H9 (cell line): Measurements from ENCODE around the gene ARID4A. TPM values are rescaled to one million over a fixed set of nuclear protein-coding genes. Genes with fewer than 3 reads are reported as not detected.

Source experiments
- DNase-seq: peaks from one replicate; pipeline ENCODE4 v3.0.0-alpha.2; 2017
- H2AFZ ChIP-seq: one replicate; pipeline ENCODE4 v1.6.1; 2013; ENCODE audit warnings: mild to moderate bottlenecking, low read length, control low read depth, moderate library complexity
- H2AK5ac ChIP-seq: 2 replicates; pipeline ENCODE4 v1.6.1; 2013; ENCODE audit warnings: low read length, control low read depth, mixed read lengths; ENCODE audit not compliant: insufficient read length
- H2BK120ac ChIP-seq: one replicate; pipeline ENCODE4 v1.6.1; 2013; ENCODE audit warnings: low read depth, mild to moderate bottlenecking, low read length, control low read depth, inconsistent platforms; ENCODE audit not compliant: poor library complexity, severe bottlenecking
- H2BK12ac ChIP-seq: 2 replicates; pipeline ENCODE4 v1.6.1; 2013; ENCODE audit warnings: low read length, control low read depth, mixed read lengths, low read depth; ENCODE audit not compliant: insufficient read length
- H2BK15ac ChIP-seq: 2 replicates; pipeline ENCODE4 v1.6.1; 2013; ENCODE audit warnings: low read depth, low read length, control low read depth
- H2BK20ac ChIP-seq: one replicate; pipeline ENCODE4 v1.6.1; 2013; ENCODE audit warnings: low read depth, mild to moderate bottlenecking, low read length, control low read depth, inconsistent platforms; ENCODE audit not compliant: poor library complexity, severe bottlenecking
- H2BK5ac ChIP-seq: 2 replicates; pipeline ENCODE4 v1.6.1; 2013; ENCODE audit warnings: low read length, control low read depth, mixed read lengths; ENCODE audit not compliant: insufficient read length
- H3K14ac ChIP-seq: 2 replicates; pipeline ENCODE4 v1.6.1; 2013; ENCODE audit warnings: low read length, control low read depth; ENCODE audit not compliant: insufficient read depth
- H3K18ac ChIP-seq: 2 replicates; pipeline ENCODE4 v1.6.1; 2013; ENCODE audit warnings: low read depth, mild to moderate bottlenecking, mixed read lengths, low read length, control low read depth; ENCODE audit not compliant: insufficient read length
- H3K23ac ChIP-seq: 2 replicates; pipeline ENCODE4 v1.6.1; 2013; ENCODE audit warnings: low read length, control low read depth, mixed read lengths, low read depth; ENCODE audit not compliant: insufficient read length
- H3K23me2 ChIP-seq: 2 replicates; pipeline ENCODE4 v1.6.1; 2013; ENCODE audit warnings: low read depth, mild to moderate bottlenecking, mixed read lengths, low read length, control low read depth; ENCODE audit not compliant: insufficient read length, poor library complexity, severe bottlenecking
- H3K27ac ChIP-seq: 2 replicates; pipeline ENCODE4 v1.5.1; 2013; ENCODE audit warnings: low read length, control low read depth, mixed read lengths, low read depth; ENCODE audit not compliant: insufficient read length
- H3K27me3 ChIP-seq: 2 replicates; pipeline ENCODE4 v1.6.1; 2013; ENCODE audit warnings: low read length, control low read depth, inconsistent platforms; ENCODE audit not compliant: insufficient read depth
- H3K4ac ChIP-seq: 2 replicates; pipeline ENCODE4 v1.6.1; 2013; ENCODE audit warnings: low read depth, mild to moderate bottlenecking, control low read depth, inconsistent platforms, low read length, moderate library complexity
- H3K4me1 ChIP-seq: 2 replicates; pipeline ENCODE4 v1.6.1; 2013; ENCODE audit warnings: low read length, control low read depth, inconsistent platforms; ENCODE audit not compliant: insufficient read depth
- H3K4me2 ChIP-seq: 2 replicates; pipeline ENCODE4 v1.6.1; 2013; ENCODE audit warnings: low read length, control low read depth, mixed read lengths; ENCODE audit not compliant: insufficient read length, insufficient read depth
- H3K56ac ChIP-seq: 2 replicates; pipeline ENCODE4 v1.6.1; 2013; ENCODE audit warnings: low read depth, mild to moderate bottlenecking, mixed read lengths, low read length, control low read depth; ENCODE audit not compliant: insufficient read length
- H3K79me1 ChIP-seq: 2 replicates; pipeline ENCODE4 v1.6.1; 2013; ENCODE audit warnings: low read depth, mild to moderate bottlenecking, moderate library complexity, low read length, control low read depth, inconsistent platforms; ENCODE audit not compliant: insufficient read depth, poor library complexity, severe bottlenecking
- H3K79me2 ChIP-seq: 2 replicates; pipeline ENCODE4 v1.6.1; 2013; ENCODE audit warnings: low read length, control low read depth, inconsistent platforms; ENCODE audit not compliant: insufficient read depth
- H3K9ac ChIP-seq: 2 replicates; pipeline ENCODE4 v1.6.1; 2013; ENCODE audit warnings: low read length, control low read depth, mixed read lengths; ENCODE audit not compliant: insufficient read length; ENCODE audit errors: extremely low read depth
- H3K9me3 ChIP-seq: one replicate; pipeline ENCODE4 v1.6.1; 2013; ENCODE audit warnings: low read depth, low read length, inconsistent platforms; ENCODE audit not compliant: control insufficient read depth
- H3T11ph ChIP-seq: one replicate; pipeline ENCODE4 v1.6.1; 2013; ENCODE audit warnings: mild to moderate bottlenecking, low read length, control low read depth, inconsistent platforms
- H4K20me1 ChIP-seq: one replicate; pipeline ENCODE4 v1.6.1; 2013; ENCODE audit not compliant: control insufficient read depth, insufficient read length, insufficient read depth
- H4K5ac ChIP-seq: 2 replicates; pipeline ENCODE4 v1.6.1; 2013; ENCODE audit warnings: low read depth, mild to moderate bottlenecking, mixed read lengths, low read length, control low read depth; ENCODE audit not compliant: insufficient read length
- H4K8ac ChIP-seq: replicated peaks from 2 replicates; pipeline ENCODE4 v1.6.1; 2013; ENCODE audit warnings: low read length, control low read depth, mixed read lengths, low read depth; ENCODE audit not compliant: insufficient read length
- H4K91ac ChIP-seq: 2 replicates; pipeline ENCODE4 v1.6.1; 2013; ENCODE audit warnings: low read depth, mild to moderate bottlenecking, moderate library complexity, mixed read lengths, low read length, control low read depth; ENCODE audit not compliant: insufficient read length
- H3K27ac Mint-ChIP-seq, 3 experiments: 2 replicates in 2 of 3; 3 replicates in 1 of 3; pipeline ENCODE4 v1.8.0; 2020 to 2021; ENCODE audit warnings: mixed read lengths in 3 of 3, mild to moderate bottlenecking in 1 of 3, moderate library complexity in 1 of 3
- H3K27me3 Mint-ChIP-seq: 2 replicates; pipeline ENCODE4 v1.8.0; 2021; ENCODE audit warnings: low read depth, mild to moderate bottlenecking, moderate library complexity, mixed read lengths
- H3K36me3 Mint-ChIP-seq, 3 experiments: 2 replicates in 2 of 3; 3 replicates in 1 of 3; pipeline ENCODE4 v1.8.0; 2020 to 2021; ENCODE audit warnings: low read depth in 3 of 3, mixed read lengths in 3 of 3; ENCODE audit not compliant: insufficient read depth in 1 of 3
- H3K4me1 Mint-ChIP-seq, 2 experiments: 2 replicates each; pipeline ENCODE4 v1.8.0; 2020; ENCODE audit warnings: mixed read lengths in 2 of 2
- H3K4me3 Mint-ChIP-seq, 2 experiments: 2 replicates in 1 of 2; 3 replicates in 1 of 2; pipeline ENCODE4 v1.8.0; 2020 to 2021; ENCODE audit warnings: mild to moderate bottlenecking in 2 of 2, mixed read lengths in 2 of 2, moderate library complexity in 1 of 2
- H3K9me3 Mint-ChIP-seq, 2 experiments: 2 replicates in 1 of 2; 3 replicates in 1 of 2; pipeline ENCODE4 v1.8.0; 2020; ENCODE audit warnings: mild to moderate bottlenecking in 2 of 2, mixed read lengths in 2 of 2, moderate library complexity in 1 of 2
- WGBS: extraction: QIAGEN DNeasy Blood & Tissue Kit; methylation state at CpG from one replicate; pipeline ENCODE4 v1.1.7; 2013; ENCODE audit warnings: missing lambda C conversion rate, low lambda C conversion rate, mixed read lengths; ENCODE audit not compliant: insufficient read length; ENCODE audit errors: extremely low coverage; 5-methylcytosine and 5-hydroxymethylcytosine counted together
- total RNA-seq: library from RNA; stranded (reverse); gene quantifications from 2 replicates; pipeline ENCODE4 v1.2.1, GENCODE V29; 2021
- TF ChIP-seq, protein P1 (sequence below): fragments of 200-600 bp; sonication (generic); conservative IDR thresholded peaks from 3 replicates; pipeline ENCODE4 v1.8.0; 2021; ENCODE audit warnings: antibody characterized with exemption, mild to moderate bottlenecking

The ARID4A gene
- total RNA-seq, 1 experiment from 2014 or later, result 13.2 TPM

DNA sequence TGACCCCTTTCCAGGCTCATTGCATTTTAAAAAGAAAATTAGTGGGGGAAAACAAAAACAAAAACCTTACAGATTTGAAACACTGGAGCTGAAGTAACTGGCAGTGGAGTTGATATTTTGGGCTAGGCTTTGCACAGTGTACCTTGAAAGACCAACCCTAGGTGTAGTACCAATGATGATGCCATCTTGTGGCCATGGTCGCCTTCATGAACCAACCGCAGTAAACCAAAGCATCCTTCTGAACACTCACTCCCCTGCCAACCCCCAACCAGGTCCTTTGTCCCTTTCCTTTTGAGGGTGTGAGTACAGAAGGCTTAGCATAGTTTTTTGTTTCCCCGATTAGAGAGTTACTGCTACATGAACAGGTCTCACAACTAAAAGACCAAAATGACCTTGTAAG, 103.2 kb downstream of the ARID4A start:
- Histone ChIP-seq H2AFZ (no peak overlapping the region), H2BK120ac (no peak overlapping the region), H2BK12ac (no peak overlapping the region), H3K23me2 (no peaks in the 10 kb centered on the region), H2AK5ac (no peak overlapping the region), H3T11ph (no peak overlapping the region), H2BK15ac (no peak overlapping the region), H3K9me3 (no peaks in the 10 kb centered on the region), H3K14ac (no peak overlapping the region), H2BK5ac (no peak overlapping the region), H4K8ac (no peak overlapping the region), H4K20me1 (no peaks in the 10 kb centered on the region), H2BK20ac (no peak overlapping the region), H3K9ac (no peak overlapping the region), H3K18ac (no peak overlapping the region), H3K4me2 (no peak overlapping the region), H4K91ac (no peak overlapping the region), H3K4ac (no peak overlapping the region), H3K56ac (no peak overlapping the region), H4K5ac (no peak overlapping the region), H3K4me1 (no peaks in the 10 kb centered on the region; the same call in 1 of the 2 replicates), H3K79me1 (no peaks in the 10 kb centered on the region), H3K23ac (no peak overlapping the region), H3K27me3 (peaks cover 2% of the 10 kb centered on the region; the same call in 1 of the 2 replicates), H3K79me2 (no peaks in the 10 kb centered on the region), H3K27ac (no peak overlapping the region)
- H3K27ac Mint-ChIP-seq, result no peak overlapping the region
- no peak overlapping the region for H3K4me3 Mint-ChIP-seq
- no peak for DNase-seq
- no peaks in the 10 kb centered on the region; a peak in 2 of 5 replicates for H3K9me3 Mint-ChIP-seq
- WGBS, result no CpG with 5 or more reads among the region's 3 CpGs
- H3K36me3 Mint-ChIP-seq, result peaks cover 0 to 4% (median 2%) of the 10 kb centered on the region in 3 experiments; a peak in 2 of 7 replicates
- TF ChIP-seq, protein P1, sequence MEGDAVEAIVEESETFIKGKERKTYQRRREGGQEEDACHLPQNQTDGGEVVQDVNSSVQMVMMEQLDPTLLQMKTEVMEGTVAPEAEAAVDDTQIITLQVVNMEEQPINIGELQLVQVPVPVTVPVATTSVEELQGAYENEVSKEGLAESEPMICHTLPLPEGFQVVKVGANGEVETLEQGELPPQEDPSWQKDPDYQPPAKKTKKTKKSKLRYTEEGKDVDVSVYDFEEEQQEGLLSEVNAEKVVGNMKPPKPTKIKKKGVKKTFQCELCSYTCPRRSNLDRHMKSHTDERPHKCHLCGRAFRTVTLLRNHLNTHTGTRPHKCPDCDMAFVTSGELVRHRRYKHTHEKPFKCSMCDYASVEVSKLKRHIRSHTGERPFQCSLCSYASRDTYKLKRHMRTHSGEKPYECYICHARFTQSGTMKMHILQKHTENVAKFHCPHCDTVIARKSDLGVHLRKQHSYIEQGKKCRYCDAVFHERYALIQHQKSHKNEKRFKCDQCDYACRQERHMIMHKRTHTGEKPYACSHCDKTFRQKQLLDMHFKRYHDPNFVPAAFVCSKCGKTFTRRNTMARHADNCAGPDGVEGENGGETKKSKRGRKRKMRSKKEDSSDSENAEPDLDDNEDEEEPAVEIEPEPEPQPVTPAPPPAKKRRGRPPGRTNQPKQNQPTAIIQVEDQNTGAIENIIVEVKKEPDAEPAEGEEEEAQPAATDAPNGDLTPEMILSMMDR, result peak; percentile 31; the same call in 1 of the 3 replicates
- H3K27me3 Mint-ChIP-seq, result peaks cover 15% of the 10 kb centered on the region
- peaks cover 22 to 29% of the 10 kb centered on the region in 2 experiments for H3K4me1 Mint-ChIP-seq
